ENCODE data around the gene PROCA1.

The PROCA1 gene

GRCh38 chr17:28711723-28712031 lies at the start of gene PROCA1:
Gene PROCA1 (minus strand): TSS chr17:28711888. CDS start chr17:28711660, 228 bp downstream.
- no peak for DNase-seq (ENCODE audit: low read depth in 3 of 3)

GRCh38 chr17:28760601-28761562 lies 49.2 kb upstream of the PROCA1 start:
- DNase-seq (ENCODE audit: low read depth in 3 of 3): no peak

GRCh38 chr17:28759256-28759865 lies 47.7 kb upstream of the PROCA1 start:
- DNase-seq (ENCODE audit: low read depth in 3 of 3): no peak

GRCh38 chr17:28758411-28759121 lies 46.9 kb upstream of the PROCA1 start:
- DNase-seq (ENCODE audit: low read depth in 3 of 3): no peak

- DNase-seq (ENCODE audit: low read depth in 3 of 3): no peak
These were observed 44.5 kb upstream of the PROCA1 start for GRCh38 chr17:28756049-28756804.

GRCh38 chr17:28755486-28755885 lies 43.8 kb upstream of the PROCA1 start:
- DNase-seq (ENCODE audit: low read depth in 3 of 3): no peak

GRCh38 chr17:28751600-28752366 lies 40.1 kb upstream of the PROCA1 start:
- no peak for DNase-seq (ENCODE audit: low read depth in 3 of 3)

- DNase-seq (ENCODE audit: low read depth in 3 of 3): peak; percentile 69 to 88 (median 85)
These were observed 38.7 kb upstream of the PROCA1 start for GRCh38 chr17:28750178-28751047.

GRCh38 chr17:28749516-28750177 lies 38.0 kb upstream of the PROCA1 start:
- DNase-seq (ENCODE audit: low read depth in 3 of 3): no peak

- DNase-seq (ENCODE audit: low read depth in 3 of 3): no peak
These were observed 37.3 kb upstream of the PROCA1 start for GRCh38 chr17:28748852-28749515.

GRCh38 chr17:28747801-28748750 lies 36.4 kb upstream of the PROCA1 start:
- no peak for DNase-seq (ENCODE audit: low read depth in 3 of 3)

- no peak for DNase-seq (ENCODE audit: low read depth in 3 of 3)
These were observed 35.5 kb upstream of the PROCA1 start for GRCh38 chr17:28747051-28747691.

GRCh38 chr17:28746611-28747050 lies 34.9 kb upstream of the PROCA1 start:
- DNase-seq (ENCODE audit: low read depth in 3 of 3): no peak

- DNase-seq (ENCODE audit: low read depth in 3 of 3): no peak
These were observed 34.2 kb upstream of the PROCA1 start for GRCh38 chr17:28745786-28746411.

GRCh38 chr17:28744972-28745785 lies 33.5 kb upstream of the PROCA1 start:
- no peak for DNase-seq (ENCODE audit: low read depth in 3 of 3)

All from stimulated activated CD4-positive, alpha-beta T cell treated with anti-CD3 and anti-CD28 coated beads, TNF-alpha, amount 100 ng/mL, for 24 hours (primary cell).